GM04504 (cell line): ENCODE data around the gene TCERG1L.
"Not testable (repeated sequence)": the region's sequence is repeated elsewhere in the genome, so short reads cannot be mapped to it uniquely, and the experiment has no call there.

Experiments
- DNase-seq: peaks from one replicate; pipeline ENCODE4 v3.0.0-alpha.2; 2012; ENCODE audit warnings: low read depth

TCERG1L gene

GRCh38 chr10:131143425-131144165, 167.9 kb downstream of the TCERG1L start:
- DNase-seq = no peak

- DNase-seq = no peak
These were observed 168.8 kb downstream of the TCERG1L start for GRCh38 chr10:131142517-131143380.

GRCh38 chr10:131141645-131142516, 169.6 kb downstream of the TCERG1L start:
- no peak for DNase-seq

- no peak for DNase-seq
These were observed 170.3 kb downstream of the TCERG1L start for GRCh38 chr10:131141207-131141606.

GRCh38 chr10:131140606-131141005, 170.9 kb downstream of the TCERG1L start:
- DNase-seq = no peak

GRCh38 chr10:131137223-131137622, 174.3 kb downstream of the TCERG1L start:
- no peak for DNase-seq

- not testable (repeated sequence) for DNase-seq
These were observed 175.2 kb downstream of the TCERG1L start for GRCh38 chr10:131136336-131136735.

- no peak for DNase-seq
These were observed 175.8 kb downstream of the TCERG1L start for GRCh38 chr10:131135716-131136115.

- no peak for DNase-seq
These were observed 176.9 kb downstream of the TCERG1L start for GRCh38 chr10:131134651-131135050.

GRCh38 chr10:131134001-131134576, 177.4 kb downstream of the TCERG1L start:
- DNase-seq = no peak

GRCh38 chr10:131132681-131133080, 178.8 kb downstream of the TCERG1L start:
- no peak for DNase-seq

- DNase-seq = no peak
These were observed 179.6 kb downstream of the TCERG1L start for GRCh38 chr10:131131726-131132591.

- no peak for DNase-seq
These were observed 181.5 kb downstream of the TCERG1L start for GRCh38 chr10:131130025-131130424.

GRCh38 chr10:131129544-131129943, 182.0 kb downstream of the TCERG1L start:
- no peak for DNase-seq

GRCh38 chr10:131128731-131129130, 182.8 kb downstream of the TCERG1L start:
- DNase-seq = no peak

- no peak for DNase-seq
These were observed 183.9 kb downstream of the TCERG1L start for GRCh38 chr10:131127610-131128009.

GRCh38 chr10:131127138-131127589, 184.4 kb downstream of the TCERG1L start:
- no peak for DNase-seq

- no peak for DNase-seq
These were observed 185.0 kb downstream of the TCERG1L start for GRCh38 chr10:131126321-131127137.

- DNase-seq = no peak
These were observed 185.9 kb downstream of the TCERG1L start for GRCh38 chr10:131125511-131126225.
